GM18873 (cell line): Measurements from ENCODE around the gene TUG1.

Experiments used
- ATAC-seq: cut with Tn5 transposase; IDR thresholded peaks from one replicate; pipeline ENCODE4 v1.9.1; 2021; ENCODE audit warnings: mild to moderate bottlenecking, moderate library complexity, moderate number of reproducible peaks; ENCODE audit not compliant: unreplicated experiment, low FRiP score

TUG1 gene

GRCh38 chr22:30947173-30947815, 21.8 kb upstream of the TUG1 start:
- ATAC-seq: no peak

- no peak for ATAC-seq
Measured at GRCh38 chr22:30947816-30948454, 21.1 kb upstream of the TUG1 start.

- ATAC-seq: no peak
Measured at GRCh38 chr22:30948930-30949342, 20.1 kb upstream of the TUG1 start.

GRCh38 chr22:30949934-30950660, 19.0 kb upstream of the TUG1 start:
- no peak for ATAC-seq

GRCh38 chr22:30953206-30953605, 15.9 kb upstream of the TUG1 start:
- no peak for ATAC-seq

- ATAC-seq: no peak
Measured at GRCh38 chr22:30955153-30955552, 13.9 kb upstream of the TUG1 start.

GRCh38 chr22:30964858-30965257, 4.2 kb upstream of the TUG1 start:
- ATAC-seq: no peak

GRCh38 chr22:30968015-30968923, 796 bp upstream of the TUG1 start, which contains the start of gene MORC2:
Gene MORC2 (minus strand): TSS chr22:30968774. CDS start chr22:30967889, 885 bp downstream.
- ATAC-seq: peak; percentile 17

GRCh38 chr22:30969532-30970355, 679 bp downstream of the TUG1 start:
- peak; percentile 22 for ATAC-seq

- no peak for ATAC-seq
Measured at GRCh38 chr22:30970356-30970746, 1.3 kb downstream of the TUG1 start.

- no peak for ATAC-seq
Measured at GRCh38 chr22:30978304-30978962, 9.4 kb downstream of the TUG1 start.

- ATAC-seq: no peak
Measured at GRCh38 chr22:30979932-30980331, 10.9 kb downstream of the TUG1 start.

- ATAC-seq: no peak
Measured at GRCh38 chr22:30982512-30982911, 13.4 kb downstream of the TUG1 start.

GRCh38 chr22:30984317-30984716, 15.3 kb downstream of the TUG1 start:
- ATAC-seq: no peak

- no peak for ATAC-seq
Measured at GRCh38 chr22:30985561-30986208, 16.6 kb downstream of the TUG1 start.

- no peak for ATAC-seq
Measured at GRCh38 chr22:30989474-30989873, 20.4 kb downstream of the TUG1 start.

GRCh38 chr22:30990690-30991089, 21.6 kb downstream of the TUG1 start:
- no peak for ATAC-seq

- no peak for ATAC-seq
Measured at GRCh38 chr22:30992565-30992964, 23.5 kb downstream of the TUG1 start.

GRCh38 chr22:30994960-30995359, 25.9 kb downstream of the TUG1 start:
- no peak for ATAC-seq
